HG03064 (cell line): ENCODE measurements around the gene KCNMA1.

Experiments
- ATAC-seq: cut with Tn5 transposase; IDR thresholded peaks from one replicate; pipeline ENCODE4 v1.9.1; 2021; ENCODE audit warnings: low read depth; ENCODE audit not compliant: unreplicated experiment

Gene KCNMA1

GRCh38 chr10:77563638-77564270, 73.9 kb downstream of the KCNMA1 start:
- no peak for ATAC-seq

DNA sequence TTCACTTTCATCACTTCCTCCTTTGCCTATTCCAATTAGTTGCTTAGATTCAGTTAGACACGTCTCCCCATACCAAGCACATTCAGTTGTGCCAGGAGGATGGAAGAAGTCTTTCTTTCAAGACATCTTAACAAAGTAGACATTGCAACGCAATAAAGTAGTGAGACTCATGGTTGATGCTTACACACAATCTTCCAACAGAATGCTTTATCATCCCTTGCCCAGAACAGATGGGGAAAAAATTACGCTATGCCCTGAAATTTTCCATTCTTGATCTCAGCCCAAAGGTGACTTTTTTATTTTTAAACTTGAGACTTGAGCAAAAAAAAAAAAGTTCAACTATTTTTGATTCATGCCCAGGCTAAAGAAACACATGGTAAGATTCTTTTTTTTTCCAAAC, 74.9 kb downstream of the KCNMA1 start:
- ATAC-seq, result no peak

- ATAC-seq, result no peak
Measured at GRCh38 chr10:77561991-77562390, 75.6 kb downstream of the KCNMA1 start.

- no peak for ATAC-seq
Measured at GRCh38 chr10:77560471-77560870, 77.1 kb downstream of the KCNMA1 start.

DNA sequence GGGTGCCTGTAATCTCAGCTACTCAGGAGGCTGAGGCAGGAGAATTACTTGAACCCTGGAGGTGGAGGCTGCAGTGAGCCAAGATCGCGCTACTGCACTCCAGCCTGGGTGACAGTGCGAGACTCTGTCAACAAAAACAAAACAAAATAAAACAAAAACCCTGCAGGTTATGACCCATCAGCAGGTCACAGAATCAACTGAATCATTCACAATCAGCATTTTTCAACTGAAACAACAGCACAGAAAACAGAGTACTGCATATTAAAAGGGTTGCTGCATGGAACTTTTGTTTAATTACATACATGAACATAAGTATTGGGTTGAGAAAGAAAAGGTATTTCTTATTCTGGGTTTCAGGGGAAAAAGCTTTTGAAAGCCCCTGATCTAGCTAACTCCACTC, 77.6 kb downstream of the KCNMA1 start:
- ATAC-seq, result no peak

DNA sequence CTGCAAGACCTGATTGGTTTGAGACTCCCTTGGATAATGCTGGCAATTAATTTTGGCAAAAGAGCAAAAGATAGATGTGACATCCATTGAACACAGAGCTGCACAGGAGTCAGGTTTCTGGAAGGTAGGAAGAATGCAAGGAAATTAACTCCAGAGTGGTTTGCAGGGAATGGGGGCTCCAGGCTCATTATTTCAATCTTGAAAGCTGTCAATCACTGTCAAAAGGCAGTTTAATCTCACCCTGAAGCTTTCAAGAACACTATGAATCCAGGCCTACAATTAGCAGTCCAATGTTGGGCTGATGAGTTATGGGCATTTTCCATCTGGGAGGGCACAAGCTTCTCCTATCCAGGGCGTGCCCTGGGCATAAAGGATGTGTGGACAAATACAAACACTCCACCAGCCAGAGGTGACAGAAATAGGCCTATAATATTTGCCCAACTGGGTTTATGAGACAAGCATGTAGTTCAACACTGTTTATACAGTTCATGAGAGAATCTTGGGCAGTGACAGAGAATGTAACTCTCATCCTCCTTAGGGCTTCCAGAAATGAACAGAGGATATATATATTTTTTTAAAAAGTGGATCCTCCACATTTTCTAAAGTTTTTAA, 80.5 kb downstream of the KCNMA1 start:
- no peak for ATAC-seq

GRCh38 chr10:77555591-77556212, 81.9 kb downstream of the KCNMA1 start:
- ATAC-seq, result no peak

DNA sequence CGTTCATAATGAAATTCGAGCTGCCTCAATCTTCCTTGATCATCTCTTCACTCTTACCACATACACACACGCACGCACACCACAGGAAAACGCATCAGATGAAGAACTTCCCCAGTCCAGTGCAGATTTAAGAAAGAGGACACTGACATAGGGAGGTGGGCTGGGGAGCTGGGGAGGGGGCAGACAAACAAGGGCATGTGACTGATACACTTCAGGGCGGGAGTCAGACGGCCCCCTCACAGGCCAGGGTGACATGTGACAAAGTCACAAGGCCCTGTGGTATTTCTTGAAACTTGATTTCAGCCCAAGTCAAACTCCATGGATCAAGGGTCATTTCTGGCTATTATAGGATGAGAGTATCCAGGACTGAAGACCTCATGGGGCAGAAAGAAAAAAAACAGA, 82.6 kb downstream of the KCNMA1 start:
- no peak for ATAC-seq

DNA sequence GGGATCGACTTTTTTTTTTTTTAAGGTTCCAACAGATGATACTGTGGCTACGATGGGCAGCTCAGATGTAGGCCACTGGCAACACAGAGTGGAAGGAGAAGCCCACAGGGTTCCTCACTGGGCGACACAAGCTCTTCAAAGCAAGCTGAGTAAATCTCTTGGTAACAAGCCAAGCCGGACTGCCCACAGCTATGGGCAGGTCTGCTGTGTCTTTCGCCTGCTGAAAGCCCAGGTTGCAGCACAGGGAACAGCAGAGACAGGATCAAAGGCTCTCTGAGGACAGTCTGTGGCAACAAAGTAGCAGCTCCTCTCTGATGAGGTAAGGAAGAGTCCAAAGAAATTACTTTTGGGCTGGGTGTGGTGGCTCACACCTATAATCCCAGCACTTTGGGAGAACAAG, 83.6 kb downstream of the KCNMA1 start:
- no peak for ATAC-seq

- ATAC-seq, result no peak
Measured at GRCh38 chr10:77553311-77553710, 84.3 kb downstream of the KCNMA1 start.

GRCh38 chr10:77552252-77552651, 85.4 kb downstream of the KCNMA1 start:
- no peak for ATAC-seq

DNA sequence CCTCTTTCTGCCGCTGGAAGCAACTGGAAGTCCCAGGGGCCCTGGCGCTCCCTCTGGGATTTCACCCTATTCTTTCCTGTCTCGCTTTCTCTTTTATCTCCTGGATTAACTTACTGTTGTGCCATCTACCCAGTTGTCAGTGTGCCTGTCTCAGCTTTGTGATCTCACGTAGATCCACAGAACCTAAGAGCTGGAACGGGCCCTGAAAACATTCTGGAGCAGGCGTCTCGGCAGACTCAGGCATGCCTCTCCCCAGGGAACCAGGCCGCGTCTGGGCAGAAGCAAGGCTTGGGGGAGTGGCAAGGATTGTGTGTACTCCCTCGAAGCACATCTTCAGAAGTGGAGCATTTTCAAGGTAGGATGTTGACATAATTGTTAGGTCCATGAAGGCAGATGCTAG, 87.2 kb downstream of the KCNMA1 start:
- no peak for ATAC-seq

- ATAC-seq, result no peak
Measured at GRCh38 chr10:77548671-77549070, 88.9 kb downstream of the KCNMA1 start.

DNA sequence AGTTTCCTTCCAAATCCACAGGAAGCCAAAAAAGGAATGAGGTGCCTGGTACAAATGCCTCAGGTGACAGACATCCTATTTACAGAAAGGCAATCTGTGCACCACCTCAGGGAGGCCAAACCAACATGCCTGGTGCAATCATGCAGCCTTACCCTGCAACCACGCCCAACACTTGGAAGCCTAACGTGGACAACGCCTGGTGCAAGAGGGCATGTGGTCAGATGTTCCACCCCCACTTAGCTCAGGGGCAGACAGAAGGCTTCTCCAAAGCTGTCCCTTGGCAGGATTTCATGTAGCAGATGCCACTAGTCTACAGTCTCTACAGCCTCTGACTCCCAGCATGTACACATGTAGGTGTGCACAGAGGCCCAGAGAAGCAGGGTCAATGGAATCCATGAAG, 89.5 kb downstream of the KCNMA1 start:
- ATAC-seq, result no peak

- no peak for ATAC-seq
Measured at GRCh38 chr10:77547307-77548050, 90.1 kb downstream of the KCNMA1 start.

DNA sequence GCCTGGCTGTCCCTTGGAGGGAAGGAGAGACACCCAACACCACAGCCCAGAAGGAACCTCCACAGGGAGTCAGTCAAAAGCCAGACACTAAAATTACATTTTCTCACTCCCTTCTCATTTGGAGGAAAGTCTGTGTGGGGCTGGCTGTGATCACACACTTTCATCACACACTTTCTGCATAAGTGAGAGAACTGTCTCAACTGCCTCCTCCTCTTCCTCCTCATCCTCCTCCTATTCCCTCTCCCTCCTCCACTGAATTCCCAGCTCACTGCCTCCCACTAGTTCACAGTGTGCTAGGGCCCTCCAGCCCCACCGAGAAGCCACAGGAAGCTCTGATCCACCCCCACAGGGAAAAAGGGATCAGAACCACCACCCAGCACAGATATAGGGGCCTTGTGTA, 91.6 kb downstream of the KCNMA1 start:
- no peak for ATAC-seq

- no peak for ATAC-seq
Measured at GRCh38 chr10:77545585-77545984, 92.0 kb downstream of the KCNMA1 start.

GRCh38 chr10:77544617-77545016, 93.0 kb downstream of the KCNMA1 start:
- no peak for ATAC-seq

- ATAC-seq, result no peak
Measured at GRCh38 chr10:77542710-77543259, 94.8 kb downstream of the KCNMA1 start.

- ATAC-seq, result no peak
Measured at GRCh38 chr10:77541944-77542343, 95.7 kb downstream of the KCNMA1 start.

GRCh38 chr10:77541247-77541646, 96.4 kb downstream of the KCNMA1 start:
- no peak for ATAC-seq
